ENCODE measurements around the gene PLAAT3. TPM values are rescaled to one million over a fixed set of nuclear protein-coding genes. Genes with fewer than 3 reads are reported as not detected.

PLAAT3 gene
- polyA plus RNA-seq, 2 of the 4 experiments (the other 2 are of a cell fraction) = 39.5 to 65.2 TPM

DNA sequence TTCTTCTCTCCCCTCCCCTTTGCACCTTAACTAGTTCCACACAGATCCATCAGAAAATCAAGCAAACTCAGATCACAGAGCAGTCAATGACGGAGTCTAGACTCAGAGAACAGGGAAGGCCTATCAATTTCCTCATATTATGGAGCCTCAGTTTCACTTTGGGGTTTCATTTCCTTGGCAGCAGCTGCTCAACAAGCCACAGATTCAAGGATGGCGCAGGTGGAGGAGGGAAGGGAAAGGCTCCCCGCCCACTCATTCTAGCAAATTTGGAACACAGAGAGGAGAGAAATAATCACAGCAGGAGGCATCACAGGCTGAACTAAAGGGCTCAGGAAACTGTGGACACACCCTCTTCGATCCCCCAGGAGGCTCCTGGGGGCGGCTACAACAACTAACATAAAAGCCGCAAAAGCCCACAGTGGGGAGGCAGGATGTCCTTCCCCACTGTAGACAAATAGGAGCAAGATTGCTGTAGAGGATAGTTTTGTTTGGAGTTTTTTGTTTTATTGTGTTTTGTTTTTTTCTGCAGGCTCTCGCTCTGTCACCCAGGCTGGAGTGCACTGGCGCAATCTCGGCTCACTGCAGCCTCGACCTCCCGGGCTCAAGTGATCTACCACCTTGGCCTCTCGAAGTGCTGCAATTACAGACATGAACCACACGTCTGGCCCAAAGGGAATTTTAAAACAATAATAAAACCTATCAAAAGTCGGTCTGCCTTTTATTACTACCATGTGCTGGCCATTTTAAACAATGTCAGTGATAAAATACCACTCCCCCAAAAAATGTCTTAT is 3.4 kb downstream of the PLAAT3 start:
- Histone ChIP-seq H3K9me3 (no peaks in the 10 kb centered on the region), H3K4me3 (no peak overlapping the region), H3K4me1 (peaks cover 35% of the 10 kb centered on the region), H3K27ac (no peak overlapping the region), H3K4me2 (no peak overlapping the region)
- FAIRE-seq (no peak), ATAC-seq (no peak), DNase-seq (ENCODE audit: low read depth in 1 of 2, low spot score in 1 of 2) (no peak)
- 76% methylated on average over 14 of the region's 14 CpGs for WGBS (ENCODE audit: missing lambda C conversion rate)
- CTCF ChIA-PET = no interaction called here
- POLR2A ChIA-PET = no interaction called here
- TF ChIP-seq HOXB5 (CRISPR knock-in tag; IDR thresholded peaks at IDR 0.05) (no peak), MYC (IDR thresholded peaks at IDR 0.05; ENCODE audit: borderline replicate concordance, low read length) (no peak), RARB (CRISPR knock-in tag; IDR thresholded peaks at IDR 0.05) (no peak), CHD4 (IDR thresholded peaks at IDR 0.05; ENCODE audit: borderline replicate concordance) (no peak), TFCP2L1 (CRISPR knock-in tag; IDR thresholded peaks at IDR 0.05) (no peak), EHMT2 (IDR thresholded peaks at IDR 0.05; ENCODE audit: low read depth) (no peak), GATA3 (IDR thresholded peaks at IDR 0.05; ENCODE audit: borderline replicate concordance) (no peak), ESRRA (IDR thresholded peaks at IDR 0.05; ENCODE audit: borderline replicate concordance, low read length) (no peak), RFX5 (IDR thresholded peaks at IDR 0.05) (no peak), SREBF2 (IDR thresholded peaks at IDR 0.05) (no peak), HEYL (CRISPR knock-in tag; IDR thresholded peaks at IDR 0.05) (no peak), JUNB (IDR thresholded peaks at IDR 0.05) (no peak), SMC3 (IDR thresholded peaks at IDR 0.05) (no peak), MAFK (IDR thresholded peaks at IDR 0.05; ENCODE audit: partially characterized antibody) (no peak), CBX8 (IDR thresholded peaks at IDR 0.05) (no peak), KDM1A (IDR thresholded peaks at IDR 0.05; ENCODE audit: low read depth) (no peak)
- TF ChIP-seq, protein P1, sequence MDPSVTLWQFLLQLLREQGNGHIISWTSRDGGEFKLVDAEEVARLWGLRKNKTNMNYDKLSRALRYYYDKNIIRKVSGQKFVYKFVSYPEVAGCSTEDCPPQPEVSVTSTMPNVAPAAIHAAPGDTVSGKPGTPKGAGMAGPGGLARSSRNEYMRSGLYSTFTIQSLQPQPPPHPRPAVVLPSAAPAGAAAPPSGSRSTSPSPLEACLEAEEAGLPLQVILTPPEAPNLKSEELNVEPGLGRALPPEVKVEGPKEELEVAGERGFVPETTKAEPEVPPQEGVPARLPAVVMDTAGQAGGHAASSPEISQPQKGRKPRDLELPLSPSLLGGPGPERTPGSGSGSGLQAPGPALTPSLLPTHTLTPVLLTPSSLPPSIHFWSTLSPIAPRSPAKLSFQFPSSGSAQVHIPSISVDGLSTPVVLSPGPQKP (IDR thresholded peaks at IDR 0.05; ENCODE audit: low read depth, low read length) = no peak
- TF ChIP-seq, protein P2, sequence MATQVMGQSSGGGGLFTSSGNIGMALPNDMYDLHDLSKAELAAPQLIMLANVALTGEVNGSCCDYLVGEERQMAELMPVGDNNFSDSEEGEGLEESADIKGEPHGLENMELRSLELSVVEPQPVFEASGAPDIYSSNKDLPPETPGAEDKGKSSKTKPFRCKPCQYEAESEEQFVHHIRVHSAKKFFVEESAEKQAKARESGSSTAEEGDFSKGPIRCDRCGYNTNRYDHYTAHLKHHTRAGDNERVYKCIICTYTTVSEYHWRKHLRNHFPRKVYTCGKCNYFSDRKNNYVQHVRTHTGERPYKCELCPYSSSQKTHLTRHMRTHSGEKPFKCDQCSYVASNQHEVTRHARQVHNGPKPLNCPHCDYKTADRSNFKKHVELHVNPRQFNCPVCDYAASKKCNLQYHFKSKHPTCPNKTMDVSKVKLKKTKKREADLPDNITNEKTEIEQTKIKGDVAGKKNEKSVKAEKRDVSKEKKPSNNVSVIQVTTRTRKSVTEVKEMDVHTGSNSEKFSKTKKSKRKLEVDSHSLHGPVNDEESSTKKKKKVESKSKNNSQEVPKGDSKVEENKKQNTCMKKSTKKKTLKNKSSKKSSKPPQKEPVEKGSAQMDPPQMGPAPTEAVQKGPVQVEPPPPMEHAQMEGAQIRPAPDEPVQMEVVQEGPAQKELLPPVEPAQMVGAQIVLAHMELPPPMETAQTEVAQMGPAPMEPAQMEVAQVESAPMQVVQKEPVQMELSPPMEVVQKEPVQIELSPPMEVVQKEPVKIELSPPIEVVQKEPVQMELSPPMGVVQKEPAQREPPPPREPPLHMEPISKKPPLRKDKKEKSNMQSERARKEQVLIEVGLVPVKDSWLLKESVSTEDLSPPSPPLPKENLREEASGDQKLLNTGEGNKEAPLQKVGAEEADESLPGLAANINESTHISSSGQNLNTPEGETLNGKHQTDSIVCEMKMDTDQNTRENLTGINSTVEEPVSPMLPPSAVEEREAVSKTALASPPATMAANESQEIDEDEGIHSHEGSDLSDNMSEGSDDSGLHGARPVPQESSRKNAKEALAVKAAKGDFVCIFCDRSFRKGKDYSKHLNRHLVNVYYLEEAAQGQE (IDR thresholded peaks at IDR 0.05) = no peak
- TF ChIP-seq, protein P3, sequence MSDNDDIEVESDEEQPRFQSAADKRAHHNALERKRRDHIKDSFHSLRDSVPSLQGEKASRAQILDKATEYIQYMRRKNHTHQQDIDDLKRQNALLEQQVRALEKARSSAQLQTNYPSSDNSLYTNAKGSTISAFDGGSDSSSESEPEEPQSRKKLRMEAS (IDR thresholded peaks at IDR 0.05) = no peak
- TF ChIP-seq, protein P4, sequence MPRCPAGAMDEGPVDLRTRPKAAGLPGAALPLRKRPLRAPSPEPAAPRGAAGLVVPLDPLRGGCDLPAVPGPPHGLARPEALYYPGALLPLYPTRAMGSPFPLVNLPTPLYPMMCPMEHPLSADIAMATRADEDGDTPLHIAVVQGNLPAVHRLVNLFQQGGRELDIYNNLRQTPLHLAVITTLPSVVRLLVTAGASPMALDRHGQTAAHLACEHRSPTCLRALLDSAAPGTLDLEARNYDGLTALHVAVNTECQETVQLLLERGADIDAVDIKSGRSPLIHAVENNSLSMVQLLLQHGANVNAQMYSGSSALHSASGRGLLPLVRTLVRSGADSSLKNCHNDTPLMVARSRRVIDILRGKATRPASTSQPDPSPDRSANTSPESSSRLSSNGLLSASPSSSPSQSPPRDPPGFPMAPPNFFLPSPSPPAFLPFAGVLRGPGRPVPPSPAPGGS (IDR thresholded peaks at IDR 0.05) = no peak

DNA sequence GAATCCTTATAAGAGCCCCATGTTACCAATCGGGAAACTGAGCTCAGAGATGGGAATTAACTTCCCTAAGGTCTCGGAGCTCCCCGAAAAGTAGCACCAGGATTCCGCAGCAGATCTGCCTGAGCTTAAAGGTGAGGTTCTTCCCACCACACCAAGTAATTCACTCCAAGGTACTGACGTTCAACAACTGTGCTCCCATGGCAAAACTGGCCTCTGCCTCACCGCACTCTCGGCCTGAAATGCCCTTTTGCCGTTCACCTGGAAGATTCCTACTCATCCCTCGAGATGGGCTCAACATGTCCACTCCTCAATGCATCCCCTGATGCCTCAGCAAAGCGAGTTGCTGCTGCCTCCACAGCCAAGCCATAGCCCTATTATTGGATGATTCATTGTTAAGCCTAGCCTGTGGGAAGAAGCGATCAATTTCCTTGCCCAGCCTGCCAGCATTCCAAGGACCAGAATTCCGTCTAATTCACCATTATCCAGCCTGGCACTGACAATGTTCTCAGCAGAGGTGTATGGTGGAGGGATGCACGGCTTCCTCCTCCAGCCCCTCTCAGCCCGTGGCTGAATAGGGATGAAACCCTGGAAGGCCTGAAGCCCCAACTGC is 4.2 kb downstream of the PLAAT3 start:
- no peaks in the 10 kb centered on the region for H3K9me3 ChIP-seq
- ChIA-PET CTCF (interaction anchor here (0.9 to 2.4 kb wide), 5 partner anchors 9 to 71 kb away, joined by 3 to 6 read pairs (median 3); no protein-coding TSS in a partner anchor), POLR2A (no interaction called here)
- H3K4me1 ChIP-seq = peaks cover 35% of the 10 kb centered on the region
- H3K27ac ChIP-seq = no peak overlapping the region
- 0 out of 3 replicates have a peak overlapping the region, but pooled peaks have one; percentile 0 for H3K4me2 ChIP-seq
- no peak for DNase-seq (ENCODE audit: low read depth in 1 of 2, low spot score in 1 of 2)
- 89% methylated on average over 14 of the region's 14 CpGs for WGBS (ENCODE audit: missing lambda C conversion rate)
- FAIRE-seq = no peak
- no peak overlapping the region for H3K4me3 ChIP-seq
- no peak for ATAC-seq
- TF ChIP-seq, protein P2 (IDR thresholded peaks at IDR 0.05) = no peak
- TF ChIP-seq HOXA7 (CRISPR knock-in tag; IDR thresholded peaks at IDR 0.05) (no peak), MYC (IDR thresholded peaks at IDR 0.05; ENCODE audit: borderline replicate concordance, low read length) (no peak), TP53 (CRISPR knock-in tag; IDR thresholded peaks at IDR 0.05) (no peak), CBX2 (IDR thresholded peaks at IDR 0.05; ENCODE audit: borderline replicate concordance, low read depth) (no peak), CHD4 (IDR thresholded peaks at IDR 0.05; ENCODE audit: borderline replicate concordance) (no peak), ZNF302 (CRISPR knock-in tag; IDR thresholded peaks at IDR 0.05) (no peak), HOXB5 (CRISPR knock-in tag; IDR thresholded peaks at IDR 0.05) (no peak), POLR2AphosphoS2 (conservative IDR thresholded peaks at IDR 0.05; ENCODE audit: low read length) (no peak), NR3C1 (IDR thresholded peaks at IDR 0.05) (no peak), ZSCAN20 (CRISPR knock-in tag; IDR thresholded peaks at IDR 0.05) (no peak), CBX8 (IDR thresholded peaks at IDR 0.05) (no peak)

Data from A549 (cell line).